HepG2 (cell line): Measurements from ENCODE around the gene OS9. TPM values are rescaled to one million over a fixed set of nuclear protein-coding genes. Genes with fewer than 3 reads are reported as not detected.

Experiments
- ARNT2 ChIP-seq: sonication (generic); formaldehyde crosslinking; IDR thresholded peaks from 2 replicates; pipeline ENCODE4 v1.8.0; 2022; ENCODE audit warnings: mild to moderate bottlenecking, low read depth, missing genetic modification reagents, moderate library complexity
- BHLHE40 ChIP-seq: IDR thresholded peaks from 2 replicates; pipeline ENCODE4 v1.6.1; 2011; ENCODE audit warnings: low read length, improper control_type of control experiment
- FOSL2 ChIP-seq: sonication (generic); formaldehyde crosslinking; IDR thresholded peaks from 2 replicates; pipeline ENCODE4 v1.4.0; 2020; ENCODE audit warnings: missing genetic modification reagents
- FOXO4 ChIP-seq: sonication (generic); formaldehyde crosslinking; conservative IDR thresholded peaks from 2 replicates; pipeline ENCODE4 v1.8.1; 2023; ENCODE audit warnings: missing genetic modification reagents
- GABPA ChIP-seq, 2 experiments: IDR thresholded peaks; 2 replicates each; pipeline ENCODE4 v1.6.1; 2011 to 2016; ENCODE audit warnings: low read depth in 2 of 2, low read length in 1 of 2, missing biosample characterization in 1 of 2, missing genetic modification characterization in 1 of 2
- HNRNPH1 ChIP-seq: fragments of 200-400 bp; formaldehyde crosslinking; optimal IDR thresholded peaks from 2 replicates; pipeline ENCODE3; 2017; ENCODE audit warnings: mild to moderate bottlenecking, low read depth, low read length
- HNRNPLL ChIP-seq: fragments of 200-400 bp; formaldehyde crosslinking; IDR thresholded peaks from 2 replicates; pipeline ENCODE4 v1.6.1; 2017; ENCODE audit warnings: mild to moderate bottlenecking, low read depth, low read length; ENCODE audit not compliant: poor library complexity, severe bottlenecking
- NFE2L2 ChIP-seq: fragments of 150-350 bp; IDR thresholded peaks from 2 replicates; pipeline ENCODE4 v1.6.1; 2014; ENCODE audit warnings: low read length
- NFYB ChIP-seq: sonication (generic); formaldehyde crosslinking; IDR thresholded peaks from 2 replicates; pipeline ENCODE4 v1.4.0; 2020; ENCODE audit warnings: missing genetic modification reagents
- NKX3-1 ChIP-seq: sonication (generic); formaldehyde crosslinking; IDR thresholded peaks from 2 replicates; pipeline ENCODE4 v1.5.0; 2020; ENCODE audit warnings: missing genetic modification reagents
- RAD21 ChIP-seq: fragments of 450-650 bp; formaldehyde crosslinking; IDR thresholded peaks from 2 replicates; pipeline ENCODE4 v1.5.0; 2020; ENCODE audit warnings: mild to moderate bottlenecking
- REPIN1 ChIP-seq: sonication (generic); formaldehyde crosslinking; IDR thresholded peaks from 2 replicates; pipeline ENCODE4 v1.8.0; 2022; ENCODE audit warnings: missing genetic modification reagents, low read depth, mild to moderate bottlenecking, borderline replicate concordance
- SMAD3 ChIP-seq: sonication (generic); formaldehyde crosslinking; IDR thresholded peaks from 2 replicates; pipeline ENCODE4 v1.4.0; 2020; ENCODE audit warnings: missing genetic modification reagents
- UBTF ChIP-seq: sonication (generic); formaldehyde crosslinking; IDR thresholded peaks from 2 replicates; pipeline ENCODE4 v1.4.0; 2020; ENCODE audit warnings: mild to moderate bottlenecking, missing genetic modification reagents
- ZBTB7B ChIP-seq: sonication (generic); formaldehyde crosslinking; IDR thresholded peaks from 2 replicates; pipeline ENCODE4 v1.4.0; 2020; ENCODE audit warnings: missing genetic modification reagents
- ZFP36L1 ChIP-seq: sonication (generic); formaldehyde crosslinking; IDR thresholded peaks from 2 replicates; pipeline ENCODE4 v1.8.0; 2022; ENCODE audit warnings: mild to moderate bottlenecking, missing genetic modification reagents, moderate library complexity
- ZNF33B ChIP-seq: sonication (generic); formaldehyde crosslinking; IDR thresholded peaks from 2 replicates; pipeline ENCODE4 v1.5.1; 2020; ENCODE audit warnings: mild to moderate bottlenecking, missing genetic modification reagents
- ZNF430 ChIP-seq: sonication (generic); formaldehyde crosslinking; IDR thresholded peaks from 2 replicates; pipeline ENCODE4 v1.9.0; 2021; ENCODE audit warnings: mild to moderate bottlenecking, missing genetic modification reagents
- ZNF607 ChIP-seq: sonication (generic); formaldehyde crosslinking; IDR thresholded peaks from 2 replicates; pipeline ENCODE4 v1.5.1; 2020; ENCODE audit warnings: missing genetic modification reagents, mild to moderate bottlenecking, borderline replicate concordance
- ZNF773 ChIP-seq: sonication (generic); formaldehyde crosslinking; IDR thresholded peaks from 2 replicates; pipeline ENCODE4 v1.4.0; 2020; ENCODE audit warnings: missing genetic modification reagents, borderline replicate concordance
- polyA plus RNA-seq, 8 experiments: library from polyadenylated mRNA; depleted of rRNA in 3 of 8; stranded (reverse) in 7 of 8; unstranded in 1 of 8; fragments of >200 nt; fragmentation: Illumina TruSeq in 4 of 8; extraction: Trizol in 4 of 8; gene quantifications; 2 replicates each; pipeline versions ENCODE4 v1.2.1 to v1.2.3, GENCODE V29; 2011 to 2016; ENCODE audit warnings: low read depth in 4 of 8, missing spikeins in 1 of 8, mixed read lengths in 1 of 8; ENCODE audit not compliant: insufficient read depth in 1 of 8
- total RNA-seq, 5 experiments: library from RNA; depleted of rRNA; stranded (reverse); fragments of >200 nt; fragmentation: Illumina TruSeq; extraction: Trizol; gene quantifications; 2 replicates each; pipeline ENCODE4 v1.2.3, GENCODE V29; 2016; ENCODE audit warnings: low read depth in 1 of 5

Gene OS9
- total and polyA plus RNA-seq, 2 of the 13 experiments (the other 11 are each of a cell fraction or from before 2014, with no cell fraction given), result 156 to 206 TPM

- TF ChIP-seq UBTF (CRISPR knock-in tag), result peak; percentile 50; the same call in 1 of the 2 replicates
- TF ChIP-seq SMAD3, result no peak
- no peak for TF ChIP-seq ZNF33B (CRISPR knock-in tag)
- TF ChIP-seq HNRNPH1, result no peak
- peak; percentile 55; the same call in 1 of the 2 replicates for TF ChIP-seq ARNT2 (CRISPR knock-in tag)
- TF ChIP-seq NKX3-1, result no peak
- TF ChIP-seq FOXO4 (CRISPR knock-in tag), result no peak
- TF ChIP-seq HNRNPLL, result peak; percentile 51
- peak; percentile 67; the same call in 1 of the 2 replicates for TF ChIP-seq ZBTB7B (CRISPR knock-in tag)
- TF ChIP-seq ZNF430, result 0 out of 2 replicates have a peak, but pooled peaks have one; percentile 20
- no peak for TF ChIP-seq NFYB (CRISPR knock-in tag)
- TF ChIP-seq RAD21 (CRISPR knock-in tag), result peak; percentile 50; the same call in 1 of the 2 replicates
- no peak for TF ChIP-seq NFE2L2
- TF ChIP-seq ZNF607, result no peak
- no peak; the same call in 1 of the 2 replicates for TF ChIP-seq FOSL2 (CRISPR knock-in tag)
- no peak for TF ChIP-seq ZNF773 (CRISPR knock-in tag)
- TF ChIP-seq REPIN1 (CRISPR knock-in tag), result no peak
- no peak for TF ChIP-seq GABPA (IDR thresholded peaks at IDR 0.05; ENCODE audit: low read depth, low read length)
- TF ChIP-seq GABPA (CRISPR knock-in tag; IDR thresholded peaks at IDR 0.05; ENCODE audit: low read depth), result no peak
- TF ChIP-seq ZFP36L1, result no peak
- no peak for TF ChIP-seq BHLHE40
These were observed 62.7 kb downstream of the OS9 start (continued) for GRCh38 chr12:57756406-57757341.
